HL-60/S4 treated with retinoic acid at 250 ng/mL for 4 days and 3 days (cell line): ENCODE data around the gene VKORC1.

Experiments
- in situ Hi-C: fragments of 300-500 bp; cut with MboI; formaldehyde crosslinking; loops from 2 replicates; pipeline ENCODE4 v1.7.0; 2022; ENCODE audit warnings: low sequenced_read_pairs

Gene VKORC1

DNA sequence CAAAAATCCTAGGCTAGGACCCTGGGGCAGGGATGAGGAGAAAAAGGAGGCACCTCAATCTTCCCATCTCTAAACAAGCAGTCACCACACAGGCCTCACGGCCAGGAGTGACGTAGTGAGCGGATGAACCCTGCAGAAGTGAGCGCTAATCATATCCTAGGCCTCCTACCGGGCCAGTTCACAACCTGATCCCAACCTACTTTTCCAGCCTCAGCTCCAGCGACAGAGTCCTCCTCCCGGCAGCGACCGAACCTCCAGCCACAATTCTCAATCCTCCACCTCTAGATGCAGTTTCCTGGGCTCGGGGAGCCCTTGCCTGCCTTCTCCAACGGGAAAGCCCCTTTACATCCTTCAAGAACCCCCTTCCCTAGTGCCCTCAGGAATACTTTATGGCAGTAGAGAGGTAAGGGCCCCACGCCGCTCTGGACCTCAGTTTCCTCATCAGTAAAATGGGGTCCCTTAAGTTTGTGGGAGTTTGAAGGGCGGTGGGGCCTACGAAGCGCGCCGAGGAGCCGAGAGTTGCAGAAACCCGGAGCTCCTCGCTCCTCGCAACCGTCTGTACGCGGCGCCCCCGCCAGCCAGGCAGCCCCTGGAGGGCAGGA is 22.0 kb downstream of the VKORC1 start:
- in situ Hi-C loops: loop anchor here (10.0 kb wide), 1 partner anchor 382 kb away; the partner anchor contains the start of gene ARMC5

DNA sequence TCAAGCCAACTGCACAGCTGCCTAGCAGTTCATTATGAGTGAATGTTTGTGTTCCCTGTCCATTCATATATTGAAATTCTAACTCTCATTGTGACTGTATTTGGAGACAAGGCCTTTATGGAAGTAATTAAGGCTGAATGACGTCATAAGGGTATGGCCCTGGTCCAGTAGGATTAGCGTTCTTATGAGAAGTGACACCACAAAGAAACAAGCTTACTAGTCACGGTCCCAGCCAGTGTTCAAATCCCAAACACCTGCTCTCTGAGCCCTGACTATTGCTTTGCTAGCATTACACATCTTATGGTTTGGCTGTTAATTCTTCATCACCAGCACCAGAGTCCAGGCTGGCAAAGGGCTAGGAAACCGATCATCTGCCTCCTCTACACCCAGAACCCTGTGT is 22.7 kb downstream of the VKORC1 start:
- in situ Hi-C loops: loop anchor here (10.0 kb wide), 1 partner anchor 383 kb away; the partner anchor contains the start of gene ARMC5

DNA sequence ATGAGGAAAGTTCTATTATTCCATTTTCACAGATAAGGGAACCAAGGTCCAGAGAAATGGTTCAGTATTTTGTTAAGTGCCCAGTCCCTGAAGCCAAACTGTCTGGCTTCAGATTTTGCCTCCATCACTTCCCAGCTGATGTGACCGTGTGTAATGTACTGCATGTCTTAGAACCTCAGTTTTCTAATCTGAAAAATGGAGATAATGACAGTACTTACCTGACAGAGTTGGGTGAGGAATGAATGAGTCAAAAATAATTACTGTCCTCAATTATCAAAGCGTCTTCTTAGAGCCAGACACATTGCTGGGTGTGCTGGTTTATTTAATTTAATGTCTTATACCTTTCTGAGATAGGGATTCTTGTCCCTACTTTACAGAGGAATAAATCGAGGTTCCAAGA is 27.3 kb downstream of the VKORC1 start:
- in situ Hi-C loops: no loop called here

DNA sequence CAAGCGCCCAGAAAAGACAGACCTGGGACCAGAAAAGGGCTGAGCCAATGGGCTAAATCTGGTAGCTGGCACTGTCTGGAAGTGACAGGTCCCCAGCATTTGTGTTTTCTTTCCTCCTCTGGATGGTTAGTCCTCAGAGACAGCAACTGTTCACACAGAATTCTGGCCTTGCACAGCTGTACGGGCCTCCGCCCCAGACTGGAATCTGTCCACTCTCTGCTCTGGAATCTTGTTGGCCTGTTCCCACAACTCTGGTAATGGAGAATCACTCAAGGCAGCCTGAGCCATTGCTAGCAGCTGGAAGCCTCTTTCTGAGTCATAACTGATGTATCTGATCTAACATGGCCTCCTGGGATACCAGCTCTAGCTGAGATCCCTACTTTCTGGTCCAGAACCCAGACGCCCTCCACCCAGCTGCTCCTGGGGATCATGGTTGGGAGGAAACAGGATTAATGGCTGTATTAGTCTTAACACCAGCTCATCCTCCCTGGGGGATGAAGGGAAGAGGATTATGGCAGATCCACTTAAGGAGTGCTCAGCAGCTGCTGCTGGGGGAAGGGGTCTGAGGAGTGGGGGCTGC is 29.6 kb downstream of the VKORC1 start:
- in situ Hi-C loops: no loop called here

DNA sequence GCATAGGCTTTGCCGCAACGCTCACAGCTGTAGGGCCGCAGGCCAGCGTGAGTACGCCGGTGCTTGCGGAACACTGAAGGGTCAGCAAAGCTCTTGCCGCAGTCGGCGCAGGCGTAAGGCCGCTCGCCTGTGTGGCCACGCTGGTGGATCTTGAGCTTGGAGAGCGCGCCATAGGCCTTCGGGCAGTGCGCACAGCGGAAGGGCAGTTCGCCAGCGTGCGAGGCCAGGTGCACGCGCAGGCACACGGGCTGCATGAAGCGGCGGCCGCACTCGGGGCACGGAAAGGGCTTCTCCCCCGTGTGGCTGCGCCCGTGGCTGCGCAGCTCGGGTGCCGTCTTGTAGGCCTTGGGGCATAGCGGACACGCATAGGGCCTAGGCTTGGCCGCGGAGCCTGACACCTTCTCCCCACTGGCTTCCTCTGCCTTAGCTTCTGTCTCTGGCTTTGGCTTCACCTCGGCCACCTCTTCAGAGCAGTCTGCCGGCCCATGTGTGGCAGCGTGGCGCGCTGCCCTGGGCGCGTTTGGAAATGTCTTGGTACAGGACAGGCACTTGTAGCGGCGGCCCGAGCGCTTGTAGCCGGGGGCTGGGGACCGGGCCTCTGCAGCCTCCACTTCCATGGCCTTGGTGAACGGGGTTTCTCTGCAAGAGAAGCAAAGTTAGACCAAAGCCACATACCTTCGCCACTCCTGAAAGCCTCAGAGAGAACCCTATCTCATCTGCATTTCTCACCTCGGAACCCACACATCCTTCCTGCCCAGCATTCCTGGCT is 30.6 kb downstream of the VKORC1 start:
- in situ Hi-C loops: no loop called here

DNA sequence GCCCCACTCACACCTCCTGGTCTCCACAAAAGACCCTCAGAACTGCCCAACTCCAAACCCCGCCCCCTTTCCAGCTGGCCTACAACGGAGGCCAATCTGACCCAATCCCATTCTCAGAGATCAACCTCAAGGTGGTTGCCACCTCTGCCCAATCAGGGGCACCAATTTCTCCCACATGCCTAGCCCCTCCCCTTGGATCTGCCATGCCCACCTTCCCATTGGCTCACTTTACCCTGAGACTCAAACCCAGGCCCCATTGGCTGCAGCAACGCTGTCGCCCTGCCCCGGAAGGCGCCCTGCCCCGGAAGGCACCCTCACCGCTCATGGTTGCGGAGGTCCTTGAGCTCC is 31.1 kb downstream of the VKORC1 start:
- in situ Hi-C loops: no loop called here

DNA sequence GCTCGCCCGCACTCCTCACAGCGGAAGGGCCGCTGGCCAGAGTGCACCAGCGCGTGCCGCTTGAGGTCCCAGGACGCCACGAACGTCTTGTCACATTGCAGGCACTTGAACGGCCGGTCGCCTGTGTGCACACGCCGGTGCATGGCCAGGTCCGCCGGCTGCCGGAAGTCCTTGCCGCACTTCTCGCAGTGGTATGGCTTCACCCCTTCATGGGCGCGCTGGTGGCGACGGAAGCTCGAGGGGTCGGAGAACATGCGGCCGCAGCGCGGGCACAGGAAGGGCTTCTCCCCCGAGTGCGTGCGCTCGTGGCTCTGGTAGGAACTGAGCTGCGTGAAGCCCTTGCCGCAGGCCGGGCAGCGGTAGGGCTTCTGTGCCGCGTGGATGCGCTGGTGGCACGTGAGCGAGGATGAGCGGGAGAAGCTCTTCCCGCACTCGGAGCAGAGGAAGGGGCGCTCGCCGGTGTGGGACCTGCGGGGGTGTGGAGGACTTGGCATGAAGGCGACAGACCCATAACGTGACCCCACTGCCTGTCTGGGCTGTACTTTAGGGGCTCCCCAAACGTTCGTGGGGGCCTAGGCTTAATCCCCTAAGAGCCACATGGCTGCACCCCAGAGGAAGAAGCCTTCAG is 32.7 kb downstream of the VKORC1 start:
- in situ Hi-C loops: no loop called here

DNA sequence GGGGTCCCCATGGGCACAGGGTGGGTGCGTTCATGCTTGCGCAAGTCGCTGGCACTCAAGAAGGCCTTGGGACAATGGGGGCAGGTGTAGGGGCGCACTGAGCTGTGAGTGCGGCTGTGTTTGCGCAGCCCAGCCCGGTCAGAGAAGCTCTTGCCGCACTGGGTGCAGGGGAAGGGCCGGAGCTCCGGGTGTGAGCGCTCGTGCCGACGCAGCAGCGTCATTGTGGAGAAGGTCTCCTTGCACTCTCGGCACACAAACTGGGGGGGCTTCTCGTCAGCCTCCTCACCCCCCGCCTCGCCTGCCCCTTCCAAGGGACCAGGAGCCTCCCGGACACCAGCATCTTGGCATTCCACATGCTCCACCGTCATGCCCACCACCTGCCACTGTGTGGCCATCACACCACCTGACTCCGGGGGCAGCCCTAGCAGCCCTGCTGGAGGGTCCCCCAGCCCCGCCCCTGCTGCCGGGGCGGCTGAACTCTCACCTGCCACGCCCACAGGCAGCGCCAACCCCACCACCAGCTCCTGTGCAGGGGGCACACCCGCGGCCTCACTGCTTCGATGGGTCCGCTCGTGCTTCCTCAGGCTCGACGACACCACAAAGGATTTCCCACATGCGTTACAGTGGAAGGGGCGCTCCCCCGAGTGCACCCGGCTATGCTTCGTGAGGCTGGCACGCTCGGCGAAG is 33.3 kb downstream of the VKORC1 start:
- in situ Hi-C loops: no loop called here

DNA sequence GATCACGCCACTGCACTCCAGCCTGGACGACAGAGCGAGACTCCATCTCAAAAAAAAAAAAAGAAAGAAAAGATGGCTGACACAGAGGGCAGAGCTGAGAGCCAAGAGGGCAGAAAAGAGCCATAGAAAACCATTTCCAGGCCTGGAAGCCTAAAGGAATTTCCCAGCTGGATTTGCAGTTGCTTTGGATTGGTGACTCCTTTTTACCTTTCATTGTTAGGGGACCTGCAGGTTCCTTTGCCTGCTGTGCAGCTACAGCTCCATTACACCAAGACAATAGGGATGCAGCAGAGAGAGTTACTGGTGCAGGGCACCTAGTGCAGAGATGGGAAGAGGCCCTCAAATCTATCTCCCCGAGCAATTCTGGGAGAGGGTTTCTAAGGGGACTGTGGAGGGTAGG is 39.0 kb downstream of the VKORC1 start:
- in situ Hi-C loops: no loop called here

DNA sequence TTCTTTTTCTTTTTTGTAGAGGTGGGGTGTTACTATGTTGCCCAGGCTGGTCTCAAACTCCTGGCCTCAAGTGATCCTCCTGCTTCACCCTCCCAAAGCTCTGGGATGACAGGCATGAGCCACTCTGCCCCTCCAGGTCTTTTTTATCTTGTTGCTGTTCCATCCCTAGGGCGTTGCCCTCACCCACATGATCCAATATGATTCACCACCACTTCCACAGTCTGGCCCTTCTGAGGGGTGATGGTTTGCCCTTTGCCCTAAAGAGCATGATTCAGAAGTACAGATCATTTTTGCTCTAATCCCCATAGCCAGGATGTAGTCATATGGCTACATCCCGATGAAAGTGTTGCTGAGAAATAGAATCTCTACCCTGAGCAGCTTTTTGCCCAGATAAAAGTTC is 42.5 kb downstream of the VKORC1 start:
- in situ Hi-C loops: no loop called here

DNA sequence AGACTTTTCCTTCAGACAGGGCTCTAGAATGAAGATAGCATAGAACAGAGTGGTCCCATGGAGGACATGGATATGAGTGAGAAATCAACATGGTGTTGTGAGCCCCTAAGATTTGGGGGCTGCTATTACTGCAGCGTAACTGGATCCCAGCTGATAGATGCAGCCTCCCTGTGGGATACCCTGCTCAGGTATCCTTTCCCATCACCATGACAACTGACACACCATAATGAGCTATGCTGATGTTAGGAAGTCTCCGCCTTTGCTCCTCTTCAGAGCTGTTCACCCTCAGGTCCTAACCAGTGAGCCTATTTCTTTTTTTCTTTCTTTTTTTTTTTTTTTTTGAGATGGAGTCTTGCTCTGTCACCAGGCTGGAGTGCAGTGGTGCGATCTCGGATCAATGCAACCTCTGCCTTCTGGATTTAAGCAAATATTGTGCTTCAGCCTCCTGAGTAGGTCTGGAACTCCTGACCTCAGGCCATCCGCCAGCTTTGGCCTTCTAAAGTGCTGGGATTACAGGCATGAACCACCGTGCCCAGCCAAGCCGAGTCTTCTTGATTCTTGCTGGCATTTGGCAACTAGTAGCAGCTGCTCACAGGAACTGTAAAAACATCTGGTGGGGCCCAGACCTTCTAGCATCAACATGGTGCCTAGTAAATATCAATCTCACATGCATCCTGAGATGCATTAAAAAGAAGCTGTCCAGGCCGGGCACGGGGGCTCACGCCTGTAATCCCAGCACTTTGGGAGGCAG is 44.1 kb downstream of the VKORC1 start:
- in situ Hi-C loops: no loop called here

DNA sequence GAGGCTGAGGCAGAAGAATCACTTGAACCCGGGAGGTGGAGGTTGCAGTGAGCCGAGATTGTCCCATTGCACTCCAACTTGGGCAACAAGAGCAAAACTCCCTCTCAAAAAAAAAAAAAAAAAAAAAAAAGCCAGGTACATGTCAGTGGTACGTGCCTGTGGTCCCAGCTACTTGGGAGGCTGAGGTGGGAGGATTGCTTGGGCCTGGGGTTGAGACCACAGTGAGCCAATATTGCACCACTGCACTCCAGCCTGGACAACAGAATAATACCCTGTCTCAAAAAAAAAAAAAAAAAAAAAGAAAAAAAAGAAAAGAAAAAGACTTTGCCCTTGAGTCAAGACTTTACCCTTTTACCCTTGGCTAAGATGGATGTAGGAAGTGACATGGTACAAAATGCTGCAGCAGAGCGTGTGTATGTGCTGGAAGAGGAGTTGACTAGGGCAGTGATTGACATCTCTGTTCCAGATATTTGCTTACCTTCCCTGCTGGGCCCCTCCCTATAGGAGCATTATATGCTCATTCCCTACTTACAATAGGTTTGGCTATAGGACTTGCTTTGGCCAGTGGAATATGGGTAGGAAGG is 50.6 kb downstream of the VKORC1 start:
- in situ Hi-C loops: no loop called here

DNA sequence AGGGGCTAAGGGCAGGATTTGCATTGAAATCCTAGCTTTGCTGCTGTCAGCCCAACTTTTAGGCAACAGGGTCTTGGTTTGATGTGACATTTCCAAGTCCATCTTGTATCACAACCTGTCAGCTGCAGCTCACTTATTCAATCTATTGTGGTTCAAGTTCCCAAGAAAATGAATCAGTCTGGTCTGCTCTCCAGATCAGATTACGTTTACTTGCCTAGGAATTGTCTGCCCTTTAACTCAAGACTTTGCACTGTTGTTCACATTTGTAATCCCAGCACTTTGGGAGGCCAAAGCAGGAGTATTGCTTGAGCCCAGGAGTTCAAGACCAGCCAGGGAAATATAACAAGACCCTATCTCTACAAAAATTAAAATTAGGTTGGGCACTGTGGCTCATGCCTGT is 51.2 kb downstream of the VKORC1 start:
- in situ Hi-C loops: no loop called here

DNA sequence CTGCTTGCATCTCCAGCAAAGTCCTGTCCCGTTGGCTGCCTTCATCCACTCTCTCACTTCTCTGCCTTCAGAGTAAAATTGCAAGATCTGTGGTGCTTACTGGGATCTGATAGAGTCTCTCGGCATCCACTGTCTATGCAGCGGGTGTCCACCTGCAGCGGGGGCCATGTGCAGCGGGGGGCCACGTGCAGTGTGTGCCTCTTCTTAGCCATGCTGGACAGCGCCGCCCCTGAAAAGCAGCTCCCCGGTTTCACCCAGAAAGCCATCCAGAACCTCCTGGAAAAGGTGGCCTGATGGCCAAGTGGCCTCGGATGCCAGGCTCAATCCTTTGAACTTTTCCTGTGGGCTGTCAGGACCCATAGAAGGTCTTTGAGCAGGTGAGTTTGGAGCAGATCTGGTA is 51.7 kb downstream of the VKORC1 start:
- in situ Hi-C loops: no loop called here
